Measurements from ENCODE around the gene ANKRD7.

- no peak for TF ChIP-seq CTCF (IDR thresholded peaks at IDR 0.05)
- TF ChIP-seq POLR2A (IDR thresholded peaks at IDR 0.05) = no peak
- no peak for TF ChIP-seq EP300 (IDR thresholded peaks at IDR 0.05)
- TF ChIP-seq POLR2AphosphoS5 (IDR thresholded peaks at IDR 0.05) = no peak
Observed at GRCh38 chr7:118245267-118246040, 20.9 kb downstream of the ANKRD7 start.

All from upper lobe of left lung (tissue), 4 donors.